H1 (cell line): ENCODE measurements around the gene NRL.

Experiments
- CEBPB ChIP-seq: IDR thresholded peaks from 2 replicates; pipeline ENCODE4 v1.6.1; 2012; ENCODE audit warnings: low read depth, low read length
- CTCF ChIP-seq, 3 experiments: IDR thresholded peaks; 1 replicate in 2 of 3; 2 replicates in 1 of 3; pipeline versions ENCODE4 v1.5.1 to v1.6.1; 2011; ENCODE audit warnings: low read length in 3 of 3, mild to moderate bottlenecking in 3 of 3, inconsistent platforms in 2 of 3, low read depth in 1 of 3, moderate library complexity in 1 of 3; ENCODE audit not compliant: insufficient read depth in 1 of 3; ENCODE audit errors: control extremely low read depth in 1 of 3
- EP300 ChIP-seq, 2 experiments: IDR thresholded peaks; 1 replicate in 1 of 2; 2 replicates in 1 of 2; pipeline ENCODE4 v1.6.1; 2011 to 2012; ENCODE audit warnings: low read depth in 2 of 2, low read length in 2 of 2, mild to moderate bottlenecking in 2 of 2, borderline replicate concordance in 1 of 2, inconsistent platforms in 1 of 2, moderate library complexity in 1 of 2
- EZH2 ChIP-seq: fragments of 200-600 bp; sonication (generic); IDR thresholded peaks from 2 replicates; pipeline ENCODE4 v1.7.1; 2012; ENCODE audit warnings: low read depth, mild to moderate bottlenecking, moderate library complexity, low read length, inconsistent platforms; ENCODE audit not compliant: severe bottlenecking
- HDAC6 ChIP-seq: IDR thresholded peaks from one replicate; pipeline ENCODE4 v1.7.1; 2012; ENCODE audit warnings: low read depth, mild to moderate bottlenecking, inconsistent platforms, low read length, moderate library complexity
- MAX ChIP-seq: IDR thresholded peaks from 2 replicates; pipeline ENCODE4 v1.6.1; 2012; ENCODE audit warnings: inconsistent platforms
- POU5F1 ChIP-seq: IDR thresholded peaks from 2 replicates; pipeline ENCODE4 v1.6.1; 2011; ENCODE audit warnings: low read depth, mild to moderate bottlenecking, low read length, moderate library complexity
- RBBP5 ChIP-seq: IDR thresholded peaks from 2 replicates; pipeline ENCODE4 v1.7.1; 2012; ENCODE audit warnings: low read depth, mild to moderate bottlenecking, inconsistent platforms, low read length, moderate library complexity, borderline replicate concordance
- SIN3A ChIP-seq, 2 experiments: IDR thresholded peaks in 1 of 2; conservative IDR thresholded peaks in 1 of 2; 2 replicates each; pipeline ENCODE4 v1.6.1; 2011 to 2012; ENCODE audit warnings: low read length in 2 of 2, improper control_type of control experiment in 1 of 2, low read depth in 1 of 2, mild to moderate bottlenecking in 1 of 2

- TF ChIP-seq MAX (no peak), SIN3A (conservative IDR thresholded peaks at IDR 0.05 in 1 of 2, IDR thresholded peaks at IDR 0.05 in 1 of 2; ENCODE audit: low read depth in 1 of 2, low read length in 2 of 2) (no peak), POU5F1 (no peak), HDAC6 (no peak), CTCF (IDR thresholded peaks at IDR 0.05; ENCODE audit: control extremely low read depth in 1 of 3, insufficient read depth in 1 of 3, low read depth in 1 of 3, low read length in 3 of 3) (no peak), CEBPB (no peak), EP300 (IDR thresholded peaks at IDR 0.05; ENCODE audit: borderline replicate concordance in 1 of 2, low read depth in 2 of 2, low read length in 2 of 2) (no peak), EZH2 (no peak), RBBP5 (no peak)
Observed at GRCh38 chr14:24130717-24131548, 16.2 kb upstream of the NRL start.
